H9 (cell line): ENCODE measurements around the gene TEX48. TPM values are rescaled to one million over a fixed set of nuclear protein-coding genes. Genes with fewer than 3 reads are reported as not detected.

Experiments
- DNase-seq: peaks from one replicate; pipeline ENCODE4 v3.0.0-alpha.2; 2017
- H2AFZ ChIP-seq: one replicate; pipeline ENCODE4 v1.6.1; 2013; ENCODE audit warnings: mild to moderate bottlenecking, low read length, control low read depth, moderate library complexity
- H2AK5ac ChIP-seq: 2 replicates; pipeline ENCODE4 v1.6.1; 2013; ENCODE audit warnings: low read length, control low read depth, mixed read lengths; ENCODE audit not compliant: insufficient read length
- H2BK120ac ChIP-seq: one replicate; pipeline ENCODE4 v1.6.1; 2013; ENCODE audit warnings: low read depth, mild to moderate bottlenecking, low read length, control low read depth, inconsistent platforms; ENCODE audit not compliant: poor library complexity, severe bottlenecking
- H2BK12ac ChIP-seq: 2 replicates; pipeline ENCODE4 v1.6.1; 2013; ENCODE audit warnings: low read length, control low read depth, mixed read lengths, low read depth; ENCODE audit not compliant: insufficient read length
- H2BK15ac ChIP-seq: 2 replicates; pipeline ENCODE4 v1.6.1; 2013; ENCODE audit warnings: low read depth, low read length, control low read depth
- H2BK20ac ChIP-seq: one replicate; pipeline ENCODE4 v1.6.1; 2013; ENCODE audit warnings: low read depth, mild to moderate bottlenecking, low read length, control low read depth, inconsistent platforms; ENCODE audit not compliant: poor library complexity, severe bottlenecking
- H2BK5ac ChIP-seq: 2 replicates; pipeline ENCODE4 v1.6.1; 2013; ENCODE audit warnings: low read length, control low read depth, mixed read lengths; ENCODE audit not compliant: insufficient read length
- H3K14ac ChIP-seq: 2 replicates; pipeline ENCODE4 v1.6.1; 2013; ENCODE audit warnings: low read length, control low read depth; ENCODE audit not compliant: insufficient read depth
- H3K18ac ChIP-seq: 2 replicates; pipeline ENCODE4 v1.6.1; 2013; ENCODE audit warnings: low read depth, mild to moderate bottlenecking, mixed read lengths, low read length, control low read depth; ENCODE audit not compliant: insufficient read length
- H3K23ac ChIP-seq: 2 replicates; pipeline ENCODE4 v1.6.1; 2013; ENCODE audit warnings: low read length, control low read depth, mixed read lengths, low read depth; ENCODE audit not compliant: insufficient read length
- H3K23me2 ChIP-seq: 2 replicates; pipeline ENCODE4 v1.6.1; 2013; ENCODE audit warnings: low read depth, mild to moderate bottlenecking, mixed read lengths, low read length, control low read depth; ENCODE audit not compliant: insufficient read length, poor library complexity, severe bottlenecking
- H3K27ac ChIP-seq: 2 replicates; pipeline ENCODE4 v1.5.1; 2013; ENCODE audit warnings: low read length, control low read depth, mixed read lengths, low read depth; ENCODE audit not compliant: insufficient read length
- H3K27me3 ChIP-seq: 2 replicates; pipeline ENCODE4 v1.6.1; 2013; ENCODE audit warnings: low read length, control low read depth, inconsistent platforms; ENCODE audit not compliant: insufficient read depth
- H3K4ac ChIP-seq: 2 replicates; pipeline ENCODE4 v1.6.1; 2013; ENCODE audit warnings: low read depth, mild to moderate bottlenecking, control low read depth, inconsistent platforms, low read length, moderate library complexity
- H3K4me1 ChIP-seq: 2 replicates; pipeline ENCODE4 v1.6.1; 2013; ENCODE audit warnings: low read length, control low read depth, inconsistent platforms; ENCODE audit not compliant: insufficient read depth
- H3K4me2 ChIP-seq: 2 replicates; pipeline ENCODE4 v1.6.1; 2013; ENCODE audit warnings: low read length, control low read depth, mixed read lengths; ENCODE audit not compliant: insufficient read length, insufficient read depth
- H3K56ac ChIP-seq: 2 replicates; pipeline ENCODE4 v1.6.1; 2013; ENCODE audit warnings: low read depth, mild to moderate bottlenecking, mixed read lengths, low read length, control low read depth; ENCODE audit not compliant: insufficient read length
- H3K79me1 ChIP-seq: 2 replicates; pipeline ENCODE4 v1.6.1; 2013; ENCODE audit warnings: low read depth, mild to moderate bottlenecking, moderate library complexity, low read length, control low read depth, inconsistent platforms; ENCODE audit not compliant: insufficient read depth, poor library complexity, severe bottlenecking
- H3K79me2 ChIP-seq: 2 replicates; pipeline ENCODE4 v1.6.1; 2013; ENCODE audit warnings: low read length, control low read depth, inconsistent platforms; ENCODE audit not compliant: insufficient read depth
- H3K9ac ChIP-seq: 2 replicates; pipeline ENCODE4 v1.6.1; 2013; ENCODE audit warnings: low read length, control low read depth, mixed read lengths; ENCODE audit not compliant: insufficient read length; ENCODE audit errors: extremely low read depth
- H3K9me3 ChIP-seq: one replicate; pipeline ENCODE4 v1.6.1; 2013; ENCODE audit warnings: low read depth, low read length, inconsistent platforms; ENCODE audit not compliant: control insufficient read depth
- H3T11ph ChIP-seq: one replicate; pipeline ENCODE4 v1.6.1; 2013; ENCODE audit warnings: mild to moderate bottlenecking, low read length, control low read depth, inconsistent platforms
- H4K20me1 ChIP-seq: one replicate; pipeline ENCODE4 v1.6.1; 2013; ENCODE audit not compliant: control insufficient read depth, insufficient read length, insufficient read depth
- H4K5ac ChIP-seq: 2 replicates; pipeline ENCODE4 v1.6.1; 2013; ENCODE audit warnings: low read depth, mild to moderate bottlenecking, mixed read lengths, low read length, control low read depth; ENCODE audit not compliant: insufficient read length
- H4K8ac ChIP-seq: replicated peaks from 2 replicates; pipeline ENCODE4 v1.6.1; 2013; ENCODE audit warnings: low read length, control low read depth, mixed read lengths, low read depth; ENCODE audit not compliant: insufficient read length
- H4K91ac ChIP-seq: 2 replicates; pipeline ENCODE4 v1.6.1; 2013; ENCODE audit warnings: low read depth, mild to moderate bottlenecking, moderate library complexity, mixed read lengths, low read length, control low read depth; ENCODE audit not compliant: insufficient read length
- H3K27ac Mint-ChIP-seq, 3 experiments: 2 replicates in 2 of 3; 3 replicates in 1 of 3; pipeline ENCODE4 v1.8.0; 2020 to 2021; ENCODE audit warnings: mixed read lengths in 3 of 3, mild to moderate bottlenecking in 1 of 3, moderate library complexity in 1 of 3
- H3K27me3 Mint-ChIP-seq: 2 replicates; pipeline ENCODE4 v1.8.0; 2021; ENCODE audit warnings: low read depth, mild to moderate bottlenecking, moderate library complexity, mixed read lengths
- H3K36me3 Mint-ChIP-seq, 3 experiments: 2 replicates in 2 of 3; 3 replicates in 1 of 3; pipeline ENCODE4 v1.8.0; 2020 to 2021; ENCODE audit warnings: low read depth in 3 of 3, mixed read lengths in 3 of 3; ENCODE audit not compliant: insufficient read depth in 1 of 3
- H3K4me1 Mint-ChIP-seq, 2 experiments: 2 replicates each; pipeline ENCODE4 v1.8.0; 2020; ENCODE audit warnings: mixed read lengths in 2 of 2
- H3K4me3 Mint-ChIP-seq, 2 experiments: 2 replicates in 1 of 2; 3 replicates in 1 of 2; pipeline ENCODE4 v1.8.0; 2020 to 2021; ENCODE audit warnings: mild to moderate bottlenecking in 2 of 2, mixed read lengths in 2 of 2, moderate library complexity in 1 of 2
- H3K9me3 Mint-ChIP-seq, 2 experiments: 2 replicates in 1 of 2; 3 replicates in 1 of 2; pipeline ENCODE4 v1.8.0; 2020; ENCODE audit warnings: mild to moderate bottlenecking in 2 of 2, mixed read lengths in 2 of 2, moderate library complexity in 1 of 2
- CTCF ChIP-seq: fragments of 200-600 bp; sonication (generic); conservative IDR thresholded peaks from 3 replicates; pipeline ENCODE4 v1.8.0; 2021; ENCODE audit warnings: antibody characterized with exemption, mild to moderate bottlenecking
- WGBS: extraction: QIAGEN DNeasy Blood & Tissue Kit; methylation state at CpG from one replicate; pipeline ENCODE4 v1.1.7; 2013; ENCODE audit warnings: missing lambda C conversion rate, low lambda C conversion rate, mixed read lengths; ENCODE audit not compliant: insufficient read length; ENCODE audit errors: extremely low coverage; 5-methylcytosine and 5-hydroxymethylcytosine counted together
- total RNA-seq: library from RNA; stranded (reverse); gene quantifications from 2 replicates; pipeline ENCODE4 v1.2.1, GENCODE V29; 2021

TEX48 gene
- total RNA-seq, 1 experiment from 2014 or later: not detected

GRCh38 chr9:114621561-114621960 lies 60.4 kb downstream of the TEX48 start:
- H2AFZ ChIP-seq: no peak overlapping the region
- no peak overlapping the region for H3K14ac ChIP-seq
- H4K91ac ChIP-seq: no peak overlapping the region
- H2BK120ac ChIP-seq: no peak overlapping the region
- no peak overlapping the region for H2BK20ac ChIP-seq
- H3K4me1 Mint-ChIP-seq: no peaks in the 10 kb centered on the region
- no peak overlapping the region; a peak in 1 of 7 replicates for H3K27ac Mint-ChIP-seq
- H3K27me3 Mint-ChIP-seq: no peaks in the 10 kb centered on the region
- H2BK15ac ChIP-seq: no peak overlapping the region
- no peaks in the 10 kb centered on the region for H3K27me3 ChIP-seq
- H3K23ac ChIP-seq: no peak overlapping the region
- no peak overlapping the region for H3K9ac ChIP-seq
- H3K4me1 ChIP-seq: no peaks in the 10 kb centered on the region
- H3K56ac ChIP-seq: no peak overlapping the region
- no peak overlapping the region for H3K4ac ChIP-seq
- H3K36me3 Mint-ChIP-seq: peaks cover 4 to 21% (median 13%) of the 10 kb centered on the region in 3 experiments; a peak in 6 of 7 replicates
- H3K23me2 ChIP-seq: no peaks in the 10 kb centered on the region
- no CpG with 5 or more reads among the region's 7 CpGs for WGBS
- no peak overlapping the region for H2BK12ac ChIP-seq
- H2AK5ac ChIP-seq: no peak overlapping the region
- no peaks in the 10 kb centered on the region for H3K79me2 ChIP-seq
- TF ChIP-seq CTCF: no peak
- no peak overlapping the region for H4K5ac ChIP-seq
- H3K9me3 Mint-ChIP-seq: no peaks in the 10 kb centered on the region
- H3K79me1 ChIP-seq: no peaks in the 10 kb centered on the region
- no peak overlapping the region for H3K4me3 Mint-ChIP-seq
- no peak for DNase-seq
- no peak overlapping the region for H4K8ac ChIP-seq
- H3K27ac ChIP-seq: no peak overlapping the region
- H3K18ac ChIP-seq: no peak overlapping the region
- H3K9me3 ChIP-seq: no peaks in the 10 kb centered on the region
- no peak overlapping the region for H3T11ph ChIP-seq
- H4K20me1 ChIP-seq: no peaks in the 10 kb centered on the region
- H3K4me2 ChIP-seq: no peak overlapping the region
- H2BK5ac ChIP-seq: no peak overlapping the region
